NCI-H1417 treated with DMSO at 0.1 percent for 48 hours (cell line): ENCODE data around the gene ELFN2.

Experiments
- DNase-seq: peaks from one replicate; lab custom pipeline; 2025; lab: John Stamatoyannopoulos, UW

Gene ELFN2

GRCh38 chr22:37427711-37428635 is 694 bp upstream of the ELFN2 start:
- no peak for DNase-seq

- DNase-seq, result no peak
Measured at GRCh38 chr22:37426706-37427134, 559 bp downstream of the ELFN2 start.

- DNase-seq, result no peak
Measured at GRCh38 chr22:37425800-37426705, 1.2 kb downstream of the ELFN2 start.

GRCh38 chr22:37425369-37425768 is 1.9 kb downstream of the ELFN2 start:
- DNase-seq, result no peak

GRCh38 chr22:37423283-37423682 is 4.0 kb downstream of the ELFN2 start:
- no peak for DNase-seq

GRCh38 chr22:37421468-37421877 is 5.8 kb downstream of the ELFN2 start:
- no peak for DNase-seq

- no peak for DNase-seq
Measured at GRCh38 chr22:37420686-37421467, 6.4 kb downstream of the ELFN2 start.

- DNase-seq, result no peak
Measured at GRCh38 chr22:37419969-37420685, 7.2 kb downstream of the ELFN2 start.

- no peak for DNase-seq
Measured at GRCh38 chr22:37419370-37419968, 7.8 kb downstream of the ELFN2 start.

GRCh38 chr22:37418627-37419369 is 8.5 kb downstream of the ELFN2 start:
- no peak for DNase-seq

GRCh38 chr22:37417677-37418348 is 9.5 kb downstream of the ELFN2 start:
- DNase-seq, result no peak

GRCh38 chr22:37417264-37417663 is 10.0 kb downstream of the ELFN2 start:
- DNase-seq, result no peak

GRCh38 chr22:37416827-37417226 is 10.5 kb downstream of the ELFN2 start:
- DNase-seq, result no peak

- DNase-seq, result no peak
Measured at GRCh38 chr22:37416389-37416788, 10.9 kb downstream of the ELFN2 start.

- DNase-seq, result no peak
Measured at GRCh38 chr22:37415210-37415609, 12.1 kb downstream of the ELFN2 start.

GRCh38 chr22:37414288-37414687 is 13.0 kb downstream of the ELFN2 start:
- no peak for DNase-seq

GRCh38 chr22:37413546-37413945 is 13.7 kb downstream of the ELFN2 start:
- no peak for DNase-seq

- no peak for DNase-seq
Measured at GRCh38 chr22:37412495-37413250, 14.6 kb downstream of the ELFN2 start.

- DNase-seq, result no peak
Measured at GRCh38 chr22:37411655-37412054, 15.6 kb downstream of the ELFN2 start.
